Esophagus muscularis mucosa (tissue), 4 donors: ENCODE data around the gene RNGTT. TPM values are rescaled to one million over a fixed set of nuclear protein-coding genes. Genes with fewer than 3 reads are reported as not detected.

Experiments used
- DNase-seq: peaks from one replicate; pipeline ENCODE4 v3.0.0-alpha.2; 2017; ENCODE audit errors: extremely low spot score
- H3K27ac ChIP-seq, 4 donors: fragments of 200-600 bp; sonication (generic); replicated peaks in 1 of 4; 1 replicate in 3 of 4; 2 replicates in 1 of 4; pipeline ENCODE4 v1.5.1; 2016 to 2019; ENCODE audit warnings: mild to moderate bottlenecking in 1 of 4
- H3K27me3 ChIP-seq, 4 donors: fragments of 200-600 bp; sonication (generic); one replicate each; pipeline versions ENCODE4 v1.5.1 to v1.6.0; 2016 to 2019
- H3K36me3 ChIP-seq, 4 donors: fragments of 200-600 bp; sonication (generic); one replicate each; pipeline ENCODE4 v1.5.1; 2016 to 2019
- H3K4me1 ChIP-seq, 4 donors: fragments of 200-600 bp; sonication (generic); one replicate each; pipeline ENCODE4 v1.5.1; 2016 to 2019
- H3K4me3 ChIP-seq, 4 donors: fragments of 200-600 bp; sonication (generic); 1 replicate in 2 of 4; 2 replicates in 2 of 4; pipeline ENCODE4 v1.5.1; 2016 to 2019; ENCODE audit warnings: mild to moderate bottlenecking in 4 of 4, moderate library complexity in 1 of 4
- H3K9me3 ChIP-seq, 4 donors: fragments of 200-600 bp; sonication (generic); 1 replicate in 3 of 4; 2 replicates in 1 of 4; pipeline ENCODE4 v1.5.1; 2016 to 2019
- EP300 ChIP-seq: sonication (generic); formaldehyde crosslinking; IDR thresholded peaks from one replicate; pipeline ENCODE4 v1.6.1; 2017; ENCODE audit warnings: antibody characterized with exemption
- POLR2A ChIP-seq: fragments of 450-650 bp; IDR thresholded peaks from one replicate; pipeline ENCODE4 v1.6.1; 2017; ENCODE audit warnings: antibody characterized with exemption, moderate library complexity, mild to moderate bottlenecking, low read depth
- POLR2AphosphoS5 ChIP-seq, 2 donors: sonication (generic); formaldehyde crosslinking; IDR thresholded peaks; one replicate each; pipeline ENCODE4 v1.6.1; 2017; ENCODE audit warnings: antibody characterized with exemption in 2 of 2
- WGBS: methylation state at CpG from one replicate; pipeline ENCODE4 v1.1.5; 2018; 5-methylcytosine and 5-hydroxymethylcytosine counted together
- intact Hi-C: fragments of 100-400 bp; cut with DNase I; formaldehyde crosslinking; loops from one replicate; pipeline ENCODE4 v1.15.1; 2023
- total RNA-seq, 4 donors: library from RNA; depleted of rRNA; stranded (reverse); fragments of >200 nt; gene quantifications; one replicate each; pipeline versions ENCODE4 v1.1.0 to v1.2.1, GENCODE V29; 2016
- TF ChIP-seq, protein P1 (sequence below), 3 experiments: fragments of 200-600 bp in 2 of 3; fragments of 450-650 bp in 1 of 3; sonication (generic) in 2 of 3; IDR thresholded peaks; one replicate each; pipeline ENCODE4 v1.5.1; 2017 to 2019; ENCODE audit warnings: antibody characterized with exemption in 3 of 3, mild to moderate bottlenecking in 2 of 3, moderate library complexity in 1 of 3

The RNGTT gene
- total RNA-seq, 4 donors from 2014 or later, result 10.7 to 13.9 (median 12.0) TPM

DNA sequence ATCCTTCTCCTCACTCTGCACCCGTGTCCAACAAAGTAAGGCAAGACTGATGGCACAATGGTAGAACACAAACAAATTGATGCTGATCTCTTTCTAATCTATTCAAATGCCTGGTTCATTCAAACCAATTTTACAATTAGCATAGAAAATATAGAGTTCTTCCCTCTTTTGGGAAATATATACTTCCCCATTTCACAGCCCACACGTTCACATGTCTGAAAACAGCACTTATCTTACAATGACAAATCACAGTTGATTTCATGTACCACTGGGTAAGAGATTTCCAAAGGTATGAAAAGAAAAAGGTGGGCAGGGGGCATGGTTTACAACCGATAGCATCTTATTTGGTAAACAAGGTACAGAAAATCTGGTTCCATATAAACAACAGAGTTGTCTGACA lies 137.6 kb downstream of the RNGTT start:
- no peak overlapping the region for H3K4me3 ChIP-seq
- 92% methylated on average over 3 of the region's 3 CpGs for WGBS
- TF ChIP-seq EP300 (no peak), POLR2AphosphoS5 (IDR thresholded peaks at IDR 0.05) (no peak), POLR2A (no peak)
- TF ChIP-seq, protein P1, sequence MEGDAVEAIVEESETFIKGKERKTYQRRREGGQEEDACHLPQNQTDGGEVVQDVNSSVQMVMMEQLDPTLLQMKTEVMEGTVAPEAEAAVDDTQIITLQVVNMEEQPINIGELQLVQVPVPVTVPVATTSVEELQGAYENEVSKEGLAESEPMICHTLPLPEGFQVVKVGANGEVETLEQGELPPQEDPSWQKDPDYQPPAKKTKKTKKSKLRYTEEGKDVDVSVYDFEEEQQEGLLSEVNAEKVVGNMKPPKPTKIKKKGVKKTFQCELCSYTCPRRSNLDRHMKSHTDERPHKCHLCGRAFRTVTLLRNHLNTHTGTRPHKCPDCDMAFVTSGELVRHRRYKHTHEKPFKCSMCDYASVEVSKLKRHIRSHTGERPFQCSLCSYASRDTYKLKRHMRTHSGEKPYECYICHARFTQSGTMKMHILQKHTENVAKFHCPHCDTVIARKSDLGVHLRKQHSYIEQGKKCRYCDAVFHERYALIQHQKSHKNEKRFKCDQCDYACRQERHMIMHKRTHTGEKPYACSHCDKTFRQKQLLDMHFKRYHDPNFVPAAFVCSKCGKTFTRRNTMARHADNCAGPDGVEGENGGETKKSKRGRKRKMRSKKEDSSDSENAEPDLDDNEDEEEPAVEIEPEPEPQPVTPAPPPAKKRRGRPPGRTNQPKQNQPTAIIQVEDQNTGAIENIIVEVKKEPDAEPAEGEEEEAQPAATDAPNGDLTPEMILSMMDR (IDR thresholded peaks at IDR 0.05), result no peak
- no peaks in the 10 kb centered on the region for H3K27me3 ChIP-seq
- DNase-seq, result no peak
- peaks cover 0 to 9% (median 0%) of the 10 kb centered on the region in 4 donors for H3K36me3 ChIP-seq
- no peaks in the 10 kb centered on the region for H3K4me1 ChIP-seq
- H3K9me3 ChIP-seq, result no peaks in the 10 kb centered on the region
- H3K27ac ChIP-seq, result no peak overlapping the region
- intact Hi-C loops, result no loop called here

DNA sequence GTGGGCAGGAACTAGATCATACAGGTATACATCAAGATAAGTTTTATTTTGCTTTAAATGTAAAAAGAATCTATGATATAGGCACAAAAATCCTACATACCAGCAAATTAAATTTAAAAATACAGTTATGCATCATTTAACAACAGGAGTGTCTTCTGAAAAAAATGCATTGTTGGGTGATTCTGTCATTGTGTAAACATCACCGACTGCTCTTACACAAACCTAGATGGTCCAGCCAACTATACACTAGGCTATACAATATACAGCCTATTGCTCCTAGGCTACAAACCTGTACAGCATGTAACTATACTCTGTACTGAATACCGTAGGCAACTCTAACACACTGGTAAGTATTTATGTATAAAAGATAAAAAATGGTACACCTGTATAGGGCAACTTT lies 139.4 kb downstream of the RNGTT start:
- intact Hi-C loops, result no loop called here
- no peak for DNase-seq
- no peaks in the 10 kb centered on the region for H3K27me3 ChIP-seq
- peaks cover 0 to 9% (median 0%) of the 10 kb centered on the region in 4 donors for H3K36me3 ChIP-seq
- WGBS, result 78% methylated on average over 2 of the region's 2 CpGs
- TF ChIP-seq EP300, result no peak
- H3K27ac ChIP-seq, result no peak overlapping the region
- H3K4me3 ChIP-seq, result no peak overlapping the region
- no peaks in the 10 kb centered on the region for H3K9me3 ChIP-seq
- no peaks in the 10 kb centered on the region for H3K4me1 ChIP-seq

DNA sequence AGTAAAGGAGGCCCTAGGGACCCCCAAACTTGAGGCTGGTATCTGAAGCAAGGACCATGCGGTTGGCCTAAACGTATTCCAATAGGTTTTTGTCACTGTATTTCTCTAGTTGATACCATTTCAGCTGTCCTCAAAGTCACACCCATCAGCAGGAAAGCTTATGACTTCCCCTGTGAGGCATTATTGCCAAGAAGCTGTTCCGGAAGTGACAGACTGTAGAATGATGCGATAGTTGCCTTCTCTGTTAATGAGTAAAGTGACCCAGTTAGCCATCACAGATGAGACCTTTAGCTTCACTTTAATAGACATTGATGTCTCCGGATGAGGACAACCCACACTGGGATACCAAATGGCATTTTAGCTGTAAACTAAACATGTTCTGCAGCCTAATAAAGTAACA lies 147.9 kb downstream of the RNGTT start:
- TF ChIP-seq, protein P1 (IDR thresholded peaks at IDR 0.05), result no peak
- no peak for TF ChIP-seq POLR2AphosphoS5 (IDR thresholded peaks at IDR 0.05)
- no peak for TF ChIP-seq POLR2A
- no peak for TF ChIP-seq EP300
- Histone ChIP-seq H3K4me3 (no peak overlapping the region), H3K4me1 (peaks cover 0 to 8% (median 4%) of the 10 kb centered on the region in 4 donors), H3K9me3 (no peaks in the 10 kb centered on the region), H3K27me3 (no peaks in the 10 kb centered on the region), H3K36me3 (no peaks in the 10 kb centered on the region), H3K27ac (no peak overlapping the region)
- DNase-seq, result no peak
- 90% methylated on average over 5 of the region's 5 CpGs for whole genome bisulfite sequencing
- intact Hi-C loops, result no loop called here

DNA sequence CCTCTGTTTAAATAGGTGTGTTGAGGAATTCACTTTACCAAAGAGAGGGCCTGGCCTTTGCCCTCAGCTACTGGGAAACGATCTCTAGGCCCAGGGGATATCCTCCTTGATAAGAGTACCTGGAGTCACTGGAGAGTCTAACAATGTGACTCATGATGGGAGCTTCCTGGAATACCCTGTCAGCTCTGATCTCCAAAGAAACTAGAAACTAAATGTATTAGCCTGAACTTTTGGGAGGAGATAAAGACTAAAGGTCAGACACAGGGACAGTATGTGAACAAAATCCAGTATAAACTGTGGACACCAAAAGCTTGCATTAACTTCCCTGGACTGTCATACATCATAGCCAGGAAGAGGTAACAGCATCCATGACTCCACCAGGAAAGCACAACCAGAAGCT lies 148.5 kb downstream of the RNGTT start:
- TF ChIP-seq, protein P1 (IDR thresholded peaks at IDR 0.05), result no peak
- no peak for TF ChIP-seq POLR2AphosphoS5 (IDR thresholded peaks at IDR 0.05)
- peaks cover 0 to 8% (median 4%) of the 10 kb centered on the region in 4 donors for H3K4me1 ChIP-seq
- no peaks in the 10 kb centered on the region for H3K36me3 ChIP-seq
- DNase-seq, result no peak
- no peak overlapping the region for H3K4me3 ChIP-seq
- H3K9me3 ChIP-seq, result no peaks in the 10 kb centered on the region
- H3K27me3 ChIP-seq, result no peaks in the 10 kb centered on the region
- intact Hi-C loops, result no loop called here
- H3K27ac ChIP-seq, result no peak overlapping the region
- WGBS, result 75% methylated on average over 1 of the region's 1 CpG

DNA sequence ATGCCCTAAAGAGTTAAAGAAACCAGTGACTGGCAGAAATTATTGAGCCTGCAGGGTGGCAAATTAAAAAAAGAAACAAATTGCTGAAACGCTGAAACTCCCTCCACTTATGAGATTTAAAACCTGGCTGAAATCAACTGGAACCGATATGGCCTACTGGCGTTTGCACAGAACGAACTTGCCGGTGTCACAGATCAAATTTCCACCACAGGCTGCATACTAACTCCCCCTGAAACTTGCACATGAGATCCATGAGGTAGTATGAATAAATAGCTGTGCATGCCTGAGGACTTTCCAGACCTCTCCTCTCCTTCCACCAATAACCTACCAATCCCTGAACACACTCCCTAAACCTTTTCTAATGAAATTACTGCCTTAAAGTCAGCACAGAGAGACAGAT lies 150.4 kb downstream of the RNGTT start:
- intact Hi-C loops, result no loop called here
- Histone ChIP-seq H3K27ac (no peak overlapping the region), H3K4me3 (no peak overlapping the region), H3K27me3 (no peaks in the 10 kb centered on the region), H3K9me3 (no peaks in the 10 kb centered on the region), H3K36me3 (no peaks in the 10 kb centered on the region), H3K4me1 (peaks cover 0 to 8% (median 4%) of the 10 kb centered on the region in 4 donors)
- WGBS, result 88% methylated on average over 5 of the region's 5 CpGs
- DNase-seq, result no peak
- TF ChIP-seq POLR2AphosphoS5 (IDR thresholded peaks at IDR 0.05) (no peak), POLR2A (no peak), EP300 (no peak)
- TF ChIP-seq, protein P1 (IDR thresholded peaks at IDR 0.05), result no peak
